ENCODE results near the gene PPIL3.

DNA sequence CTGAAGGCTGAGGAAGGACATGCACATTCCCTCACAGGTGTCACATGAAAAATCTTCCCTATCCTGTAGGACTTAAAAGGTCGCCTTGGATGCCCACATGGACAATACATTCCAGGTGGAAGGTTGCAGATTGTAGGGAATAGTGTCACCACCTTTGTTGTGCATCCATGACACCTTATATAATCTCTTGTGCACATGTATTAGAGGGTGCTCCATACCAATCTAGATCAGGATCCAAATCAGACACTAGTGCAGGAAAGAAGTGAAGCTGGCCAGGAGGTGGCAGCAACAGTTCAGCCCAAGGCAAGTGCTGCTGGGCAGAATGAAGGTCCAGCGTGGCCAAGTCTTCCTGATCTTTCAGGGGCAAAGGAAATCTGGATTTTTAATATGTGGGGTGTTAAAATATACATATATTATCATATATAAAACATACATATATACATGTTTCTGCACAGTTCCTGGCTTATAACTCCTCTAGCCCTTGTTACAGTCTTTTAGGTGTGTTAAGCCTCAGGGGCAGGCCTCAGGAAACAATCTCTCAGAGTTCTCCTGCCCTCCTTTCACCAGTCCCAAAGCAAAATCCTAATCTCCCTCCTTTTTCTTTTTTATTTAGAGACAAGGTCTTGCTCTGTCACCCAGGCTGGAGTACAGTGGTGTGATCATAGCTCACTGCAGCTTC lies 16.9 kb upstream of the PPIL3 start:
- no peak for TF ChIP-seq EZH2 (IDR thresholded peaks at IDR 0.05; ENCODE audit: insufficient read depth, poor library complexity, severe bottlenecking)
- no peak for TF ChIP-seq EZH2phosphoT487 (IDR thresholded peaks at IDR 0.05; ENCODE audit: insufficient read depth, low read depth)
